Embryonic facial prominence (tissue), 1 donor: ENCODE measurements around the gene NUP214.
"Not testable (repeated sequence)": the region's sequence is repeated elsewhere in the genome, so short reads cannot be mapped to it uniquely, and the experiment has no call there.

Source experiments
- DNase-seq: peaks from one replicate; pipeline ENCODE4 v3.0.0-alpha.2; 2016; ENCODE audit errors: extremely low spot score

NUP214 gene

DNA sequence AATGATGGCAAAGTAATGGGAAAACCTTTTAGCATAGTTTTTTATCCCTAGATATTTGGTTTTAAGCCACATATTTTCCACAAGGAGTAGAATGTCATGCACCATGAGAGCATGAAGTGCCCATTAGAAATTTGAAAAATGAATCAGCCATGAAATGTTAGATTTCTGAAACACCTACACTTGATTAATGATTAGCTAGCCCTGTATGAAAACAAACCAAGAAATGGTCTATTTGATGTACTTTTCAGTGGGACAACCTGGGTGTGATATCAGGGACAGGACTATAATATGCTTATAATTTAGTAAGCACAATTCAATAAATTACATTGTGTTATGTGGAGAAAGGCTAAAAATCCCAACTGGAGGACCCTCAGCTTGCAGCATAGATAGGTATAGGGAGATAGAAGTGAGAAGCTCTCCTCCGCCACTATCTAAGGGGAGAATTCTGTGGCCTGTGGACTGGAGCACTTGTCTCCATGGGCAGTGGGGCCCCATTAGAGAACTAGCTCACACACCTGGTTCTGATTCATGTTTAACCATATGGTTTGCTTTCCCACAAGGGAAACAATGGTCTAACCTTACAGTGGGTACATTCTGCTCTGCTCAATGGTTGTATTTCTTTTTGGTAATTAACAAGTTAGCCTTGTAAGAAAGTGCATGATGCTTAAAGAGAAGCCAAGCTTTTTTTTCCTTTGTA lies 35.2 kb downstream of the NUP214 start:
- DNase-seq: no peak

DNA sequence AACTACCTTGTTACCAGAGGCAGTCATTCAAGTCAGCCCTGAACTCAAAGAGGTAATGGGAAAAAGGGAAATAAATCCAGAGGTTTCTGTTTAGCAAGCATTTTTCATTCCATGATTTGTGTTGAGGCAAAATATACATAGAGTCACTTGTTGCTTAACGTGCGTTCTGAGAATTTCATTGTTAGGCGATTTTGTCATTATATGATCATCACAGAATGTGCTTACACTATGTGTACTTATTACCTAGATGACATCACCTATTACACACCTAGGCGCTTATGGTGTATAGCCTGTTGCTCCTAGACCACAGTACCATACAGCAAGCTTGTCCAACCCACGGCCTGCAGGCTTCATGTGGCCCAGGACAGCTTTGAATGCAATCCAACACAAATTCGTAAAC lies 36.2 kb downstream of the NUP214 start:
- no peak for DNase-seq

DNA sequence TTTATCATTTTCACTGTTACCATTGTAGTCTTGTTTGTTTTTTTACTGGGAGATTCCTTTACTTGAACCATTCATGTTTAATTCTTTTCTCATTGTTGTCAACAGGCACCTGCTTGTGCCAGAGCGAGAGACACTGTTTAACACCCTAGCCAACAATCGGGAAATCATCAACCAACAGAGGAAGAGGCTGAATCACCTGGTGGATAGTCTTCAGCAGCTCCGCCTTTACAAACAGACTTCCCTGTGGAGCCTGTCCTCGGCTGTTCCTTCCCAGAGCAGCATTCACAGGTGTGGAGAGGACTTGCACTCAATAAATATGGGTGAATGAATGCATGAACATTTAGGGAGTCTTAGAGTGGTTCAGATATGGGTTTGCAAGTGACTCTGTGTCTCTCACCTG lies 37.5 kb downstream of the NUP214 start:
- DNase-seq: no peak

DNA sequence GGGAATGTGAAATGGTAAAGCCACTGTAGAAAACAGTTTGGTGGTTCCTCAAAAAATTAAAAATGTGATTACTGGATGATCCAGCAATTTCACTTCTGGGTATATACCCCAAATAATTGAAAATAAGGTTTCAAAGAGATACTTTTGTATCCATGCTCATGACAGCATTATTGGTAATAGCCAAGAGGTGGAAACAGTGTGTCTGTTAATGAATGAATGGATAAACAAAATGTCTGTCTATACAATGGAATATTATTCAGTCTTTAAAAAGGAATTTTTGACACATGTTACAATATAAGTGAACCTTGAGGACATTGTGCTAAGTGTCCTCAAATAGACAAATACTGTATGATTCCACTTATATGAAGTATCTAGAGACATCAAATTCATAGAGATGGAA lies 40.1 kb downstream of the NUP214 start:
- DNase-seq: no peak

DNA sequence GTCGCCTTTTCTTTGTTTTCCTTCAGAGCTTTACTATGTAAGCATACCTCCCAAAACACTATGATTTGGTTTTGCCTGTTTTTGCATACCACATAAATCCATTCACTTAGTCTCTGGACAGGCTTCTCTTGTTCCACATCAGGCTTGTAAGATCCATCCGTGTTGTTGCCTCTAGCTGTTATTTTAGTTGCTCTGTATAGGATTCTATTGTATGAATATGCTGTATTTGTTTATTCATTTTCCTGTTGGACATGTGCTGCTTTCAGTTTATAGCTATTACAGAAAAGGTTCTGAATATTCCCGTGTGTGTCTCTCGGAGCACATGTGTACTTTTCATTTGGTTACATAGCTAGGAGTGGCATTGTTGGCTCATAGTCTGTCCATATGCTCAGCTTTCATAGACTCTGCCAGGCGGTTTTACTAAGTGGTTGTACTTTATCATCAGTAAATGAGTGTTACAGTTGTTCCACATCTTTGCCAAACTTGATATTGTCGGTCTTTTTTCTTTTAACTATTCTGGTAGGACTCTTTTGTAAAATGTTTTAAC lies 41.8 kb downstream of the NUP214 start:
- DNase-seq: no peak

DNA sequence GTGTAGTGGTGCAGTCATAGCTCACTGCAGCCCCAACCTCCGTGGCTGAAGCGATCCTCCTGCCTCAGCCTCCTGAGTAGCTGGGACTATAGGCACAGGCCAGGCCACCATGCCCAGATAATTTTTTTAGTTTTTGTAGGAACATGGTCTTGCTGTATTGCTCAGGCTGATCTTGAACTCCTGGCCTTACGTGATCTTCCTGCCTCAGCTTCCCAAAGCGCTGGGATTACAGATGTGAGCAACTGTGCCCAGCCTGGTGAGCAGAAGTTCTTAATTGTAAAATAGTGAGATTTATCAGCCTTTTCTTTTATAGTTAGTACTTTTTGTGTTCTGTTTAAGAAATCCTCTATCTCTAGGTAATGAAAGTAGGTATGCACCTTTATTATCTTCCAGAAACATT lies 42.5 kb downstream of the NUP214 start:
- no peak for DNase-seq

DNA sequence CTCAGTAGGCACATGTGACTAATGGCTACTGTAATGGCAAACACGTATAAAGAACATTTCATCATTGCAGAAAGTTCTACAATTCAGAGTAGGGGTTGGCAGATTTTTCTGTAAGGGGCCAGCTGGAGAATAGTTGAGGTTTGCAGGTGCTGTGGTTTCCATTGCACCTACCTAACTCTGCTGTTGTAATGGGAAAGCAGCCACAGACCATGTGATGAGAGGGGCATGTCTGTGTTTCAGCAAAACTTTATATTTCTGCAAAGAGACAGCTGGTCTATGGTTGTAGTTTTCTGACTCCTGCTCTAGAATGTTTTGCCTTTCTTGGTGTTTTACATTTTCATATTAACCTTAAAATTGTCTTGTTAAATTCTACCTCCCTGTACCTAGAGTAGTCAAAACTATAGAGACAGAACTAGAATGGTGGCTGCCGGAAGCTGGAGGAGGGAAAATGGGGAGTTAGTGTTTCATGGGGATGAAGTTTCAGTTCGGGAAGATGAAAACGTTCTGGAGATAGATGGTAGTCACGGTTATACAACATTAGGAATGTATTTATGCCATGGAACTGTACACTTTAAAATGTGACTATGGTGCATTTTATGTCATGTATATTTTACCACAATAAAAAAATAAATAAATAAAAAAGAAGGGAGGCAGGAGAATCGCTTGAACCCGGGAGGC lies 44.3 kb downstream of the NUP214 start:
- no peak for DNase-seq

DNA sequence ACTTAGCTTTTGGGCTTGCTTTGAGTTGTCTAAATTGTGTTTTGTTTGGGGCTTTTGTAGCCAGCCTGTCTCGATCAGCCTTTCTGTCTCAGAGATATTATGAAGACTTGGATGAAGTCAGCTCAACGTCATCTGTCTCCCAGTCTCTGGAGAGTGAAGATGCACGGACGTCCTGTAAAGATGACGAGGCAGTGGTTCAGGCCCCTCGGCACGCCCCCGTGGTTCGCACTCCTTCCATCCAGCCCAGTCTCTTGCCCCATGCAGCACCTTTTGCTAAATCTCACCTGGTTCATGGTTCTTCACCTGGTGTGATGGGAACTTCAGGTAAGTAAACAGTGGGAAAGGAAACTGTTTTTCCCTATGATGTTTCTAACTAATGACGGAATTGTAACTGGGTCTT lies 48.6 kb downstream of the NUP214 start:
- DNase-seq: no peak

DNA sequence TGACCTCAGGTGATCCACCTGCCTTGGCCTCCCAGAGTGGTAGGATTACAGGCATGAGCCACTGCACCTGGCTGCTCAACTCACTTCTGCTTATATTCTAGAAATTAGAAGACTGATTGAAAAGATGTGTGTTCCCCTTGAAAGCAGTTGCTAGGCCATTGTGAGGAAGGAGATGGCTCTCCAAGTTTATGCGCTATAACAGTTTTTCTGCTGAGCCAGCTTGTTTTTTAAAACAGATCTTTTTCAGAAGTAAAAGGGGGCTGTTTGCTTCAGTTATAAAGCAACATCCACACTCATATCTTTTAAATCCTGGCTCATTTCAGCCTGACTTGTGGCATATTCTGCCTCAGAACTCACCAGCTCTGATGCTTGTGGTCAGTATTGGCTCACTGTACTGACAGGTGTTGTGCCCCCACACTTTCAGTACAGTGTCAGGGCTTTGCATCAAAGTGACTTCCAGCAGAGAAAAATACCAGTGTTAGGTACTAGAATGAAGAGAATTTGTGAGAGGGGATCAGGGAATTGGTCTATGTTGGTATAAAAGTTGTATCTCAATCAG lies 49.4 kb downstream of the NUP214 start:
- no peak for DNase-seq

DNA sequence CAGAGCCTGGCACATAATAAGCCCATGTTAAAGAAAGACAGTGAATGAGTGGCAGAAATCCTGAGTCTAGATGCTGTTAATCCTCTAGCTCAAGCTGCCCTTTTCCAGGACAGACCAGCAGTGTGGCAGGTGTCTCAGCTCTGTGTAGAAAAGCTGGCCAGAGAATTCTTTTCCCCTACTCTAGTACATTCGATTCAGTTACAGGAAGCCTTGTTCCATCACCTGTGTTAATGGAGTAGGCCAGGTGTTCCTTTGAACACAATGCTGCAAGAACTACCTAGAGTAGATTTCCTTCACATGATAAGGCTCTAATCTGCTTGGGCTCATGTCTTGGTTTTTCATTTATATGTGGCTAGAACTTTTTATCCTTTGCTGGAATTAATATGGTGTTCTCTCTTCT lies 52.5 kb downstream of the NUP214 start:
- DNase-seq: no peak

DNA sequence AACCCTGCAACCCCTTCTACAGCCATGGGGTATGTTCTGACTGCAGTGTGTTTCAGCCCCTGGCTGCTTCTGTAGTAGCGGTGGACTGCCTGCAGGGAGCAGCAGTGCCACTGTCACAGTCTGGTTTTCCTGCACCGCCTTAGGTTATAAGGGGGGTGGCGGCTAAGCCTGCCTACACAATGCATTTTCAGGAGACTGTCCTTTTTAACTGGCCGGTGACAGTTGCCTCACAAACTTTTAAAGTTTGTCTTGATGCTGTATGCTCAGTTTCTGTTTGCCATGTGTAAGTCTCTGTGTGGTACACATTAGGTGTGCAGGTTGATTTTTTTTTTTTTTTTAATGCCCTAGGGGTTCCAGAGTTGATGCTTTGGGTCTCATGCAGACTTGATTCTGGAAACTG lies 53.0 kb downstream of the NUP214 start:
- no peak for DNase-seq

DNA sequence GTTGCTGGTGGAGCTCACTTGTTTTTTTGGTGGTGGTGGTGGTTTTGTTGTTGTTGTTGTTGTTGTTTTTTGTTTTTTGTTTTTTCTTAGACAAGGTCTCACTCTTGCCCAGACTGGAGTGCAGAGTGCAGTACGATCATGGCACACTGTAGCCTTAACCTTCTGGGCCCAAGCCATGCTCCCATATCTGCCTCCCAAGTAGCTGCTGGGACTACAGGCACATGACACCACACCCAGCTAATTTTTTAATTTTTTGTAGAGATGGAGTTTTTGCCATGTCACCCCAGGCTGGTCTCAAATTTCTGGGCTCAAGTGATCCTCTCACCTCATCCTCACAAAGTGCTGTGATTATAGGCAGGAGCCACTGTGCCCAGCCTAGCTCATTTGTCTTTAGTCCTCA lies 53.5 kb downstream of the NUP214 start:
- DNase-seq: no peak

DNA sequence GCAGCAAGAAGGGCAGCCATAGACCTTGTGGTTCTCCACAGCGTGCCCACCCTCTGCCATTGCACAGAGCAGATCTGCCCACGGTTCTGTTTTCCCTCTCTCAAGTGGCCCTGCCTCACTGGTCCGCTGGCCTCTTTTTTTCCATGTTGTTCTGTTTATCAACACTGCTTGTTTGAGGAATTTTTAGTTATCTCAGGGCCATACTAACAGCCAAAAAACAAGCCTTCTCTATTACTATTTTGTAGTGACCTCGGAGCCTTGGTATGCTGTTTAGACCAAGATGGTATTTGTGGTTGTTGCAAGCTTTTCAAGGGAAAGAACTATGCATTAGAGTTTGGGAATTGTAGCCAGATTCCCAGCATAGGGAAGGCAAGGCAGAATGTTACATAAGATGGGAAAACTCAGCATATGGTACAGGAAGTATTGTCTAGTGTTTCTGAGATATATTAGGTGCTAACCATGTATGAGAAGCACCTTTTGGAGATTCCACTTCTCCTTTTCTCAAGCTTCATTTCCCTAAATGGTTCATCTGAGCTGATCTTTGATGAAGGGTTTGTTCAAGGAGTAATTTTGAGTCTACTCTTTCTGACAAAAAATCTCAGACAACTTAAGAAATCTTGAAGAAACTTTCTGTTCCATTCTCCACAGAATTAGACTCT lies 54.3 kb downstream of the NUP214 start:
- DNase-seq: no peak

DNA sequence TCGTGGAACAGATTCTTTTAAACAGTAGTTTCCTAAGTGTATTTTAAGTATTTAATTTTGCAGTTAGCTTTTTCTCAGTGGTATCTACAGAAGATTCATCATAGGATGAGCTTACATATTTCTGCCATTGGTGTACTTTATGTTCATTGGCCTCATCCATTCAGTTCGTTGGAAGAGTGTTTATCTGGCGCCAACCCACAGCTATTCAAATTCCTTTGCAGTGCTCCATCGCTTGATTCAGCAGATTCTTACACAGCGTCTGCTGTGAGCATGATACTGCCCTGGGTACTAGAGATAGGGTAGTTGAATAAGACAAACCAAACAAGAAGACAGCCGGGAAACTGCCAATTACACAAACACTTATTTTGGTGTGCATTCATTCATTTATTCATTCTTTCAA lies 55.1 kb downstream of the NUP214 start:
- DNase-seq: no peak

DNA sequence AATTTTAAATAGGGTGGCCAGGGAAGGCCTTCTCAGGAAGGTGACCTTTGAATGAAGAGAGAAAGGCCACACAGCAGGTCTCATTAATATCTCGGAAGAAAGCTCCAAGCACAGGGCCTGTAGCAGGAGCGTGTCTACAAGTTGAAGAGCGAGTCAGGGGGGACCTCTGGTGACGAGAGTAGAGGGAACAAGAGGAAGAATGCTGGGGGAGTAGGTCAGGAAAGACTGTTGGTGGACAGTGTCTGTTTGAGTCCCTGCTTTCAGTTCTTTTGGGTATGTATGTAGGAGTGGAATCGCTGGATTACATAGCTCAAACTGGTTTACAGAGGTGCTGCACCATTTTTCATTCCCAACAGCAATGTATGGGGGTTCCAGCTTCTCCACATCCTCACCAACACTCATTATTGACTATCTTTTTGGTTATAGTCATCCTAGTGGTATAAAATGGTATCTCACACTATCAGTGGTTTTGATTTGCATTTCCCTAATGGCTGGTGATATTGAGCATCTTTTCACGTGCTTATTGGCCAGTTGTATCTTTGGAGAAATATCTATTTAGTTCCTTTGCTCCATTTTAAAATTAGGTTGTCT lies 55.8 kb downstream of the NUP214 start:
- no peak for DNase-seq

DNA sequence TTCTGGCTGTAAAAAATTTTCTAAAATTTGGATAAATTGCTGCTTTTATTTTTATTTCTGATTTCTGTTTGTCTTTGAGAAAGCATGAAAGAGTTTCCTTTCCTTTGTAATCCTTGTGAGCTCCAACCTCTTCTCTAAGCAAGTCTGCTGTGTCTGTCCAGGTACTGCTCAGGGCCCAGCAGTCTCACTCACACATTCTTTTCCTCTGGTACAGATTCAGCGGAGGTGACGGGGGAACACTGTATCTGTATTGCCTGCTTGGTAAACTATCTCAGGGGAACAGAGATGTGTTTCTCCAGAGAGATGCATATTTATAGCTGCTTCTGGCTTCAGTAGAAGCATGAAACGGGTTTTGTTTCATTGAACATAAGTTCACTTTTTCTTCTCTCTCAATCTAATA lies 60.5 kb downstream of the NUP214 start:
- no peak for DNase-seq

DNA sequence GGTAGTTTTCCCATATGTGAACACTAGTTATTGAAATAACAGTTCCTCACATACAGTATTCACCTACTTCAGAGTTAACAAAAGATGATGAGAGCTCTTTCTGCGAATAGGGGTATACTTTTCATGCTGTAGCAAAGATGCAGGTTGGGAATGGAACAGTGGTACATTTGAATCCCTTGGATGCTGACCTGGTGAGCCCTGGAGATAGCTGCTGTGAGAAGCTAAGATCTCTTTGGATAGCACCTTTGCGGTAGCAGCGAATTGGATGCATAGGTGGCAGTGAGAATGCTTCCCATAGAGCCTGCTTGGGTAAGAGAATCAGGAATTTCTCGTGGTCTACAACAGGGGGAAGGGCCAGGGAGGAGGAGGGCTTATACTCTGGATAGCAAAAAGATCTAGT lies 61.2 kb downstream of the NUP214 start:
- DNase-seq: no peak

DNA sequence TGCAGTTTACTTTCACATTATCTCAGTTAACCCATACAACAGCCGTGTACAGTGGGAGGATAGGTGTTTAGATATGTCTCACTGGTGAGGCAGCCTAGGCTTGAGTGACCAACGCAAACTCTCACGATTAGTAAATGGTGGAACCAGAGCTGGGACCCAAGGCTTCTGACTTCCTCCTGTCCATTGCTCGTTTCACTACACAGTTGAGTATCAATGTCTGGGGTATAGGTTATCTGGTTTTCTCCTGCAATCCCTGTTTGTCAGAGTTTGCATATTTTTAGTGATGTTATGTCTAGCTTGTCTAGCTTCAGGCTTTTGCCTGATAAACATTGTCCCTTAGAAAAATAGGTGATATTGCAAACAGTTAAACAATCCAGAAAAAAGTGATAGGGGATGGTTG lies 62.6 kb downstream of the NUP214 start:
- DNase-seq: no peak

DNA sequence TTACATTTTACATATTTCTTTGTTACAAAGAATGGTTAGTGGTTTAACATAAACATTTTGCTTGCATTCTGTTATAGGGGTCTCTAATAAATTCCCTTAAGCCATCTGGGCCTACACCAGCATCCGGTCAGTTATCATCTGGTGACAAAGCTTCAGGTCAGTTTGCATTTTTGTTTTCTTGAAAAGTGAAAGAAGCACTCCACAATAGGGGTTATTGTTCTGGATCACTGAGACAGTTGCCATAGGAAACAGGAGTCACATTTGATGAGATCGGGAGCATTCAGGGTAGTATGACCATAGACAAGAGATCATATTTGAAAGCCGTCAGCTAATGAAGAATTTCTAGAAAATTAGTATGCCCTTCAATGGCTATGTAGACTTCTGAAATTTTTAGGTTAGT lies 63.6 kb downstream of the NUP214 start:
- no peak for DNase-seq

DNA sequence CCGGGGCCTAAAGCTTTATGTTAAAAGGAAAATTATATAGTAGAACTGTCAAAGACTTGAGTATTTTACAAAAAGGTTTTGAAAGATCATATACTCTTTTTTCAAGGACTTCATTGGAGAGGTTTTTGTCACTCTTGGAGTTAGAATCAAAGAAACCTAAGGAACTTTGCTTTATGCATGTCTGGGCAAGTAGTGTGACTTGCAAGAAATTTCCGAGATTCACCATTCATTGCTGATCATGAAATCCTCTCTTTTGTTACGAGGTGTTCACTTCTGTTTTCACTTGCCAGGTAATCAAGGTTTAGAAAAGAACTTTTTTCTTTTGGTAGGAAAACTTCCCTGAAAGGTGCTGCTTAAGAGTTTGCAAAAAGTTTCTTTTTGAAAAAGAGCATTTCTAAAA lies 64.8 kb downstream of the NUP214 start:
- no peak for DNase-seq

DNA sequence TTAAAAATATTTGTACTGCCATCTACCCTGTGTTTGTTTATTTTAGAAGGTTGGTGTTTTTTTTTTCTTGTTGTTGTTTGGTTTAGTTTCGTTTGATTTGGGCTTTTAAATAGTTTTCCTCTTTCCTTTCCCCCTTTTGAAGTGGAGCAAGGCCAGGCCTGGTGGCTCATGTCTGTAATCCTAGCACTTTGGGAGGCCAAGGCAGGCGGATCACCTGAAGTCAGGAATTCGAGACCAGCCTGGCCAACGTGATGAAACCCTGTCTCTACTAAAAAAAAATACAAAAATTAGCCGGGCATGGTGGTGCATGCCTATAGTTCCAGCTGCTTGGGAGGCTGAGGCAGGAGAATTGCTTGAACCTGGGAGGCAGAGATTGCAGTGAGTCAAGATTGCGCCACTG lies 65.6 kb downstream of the NUP214 start:
- not testable (repeated sequence) for DNase-seq

DNA sequence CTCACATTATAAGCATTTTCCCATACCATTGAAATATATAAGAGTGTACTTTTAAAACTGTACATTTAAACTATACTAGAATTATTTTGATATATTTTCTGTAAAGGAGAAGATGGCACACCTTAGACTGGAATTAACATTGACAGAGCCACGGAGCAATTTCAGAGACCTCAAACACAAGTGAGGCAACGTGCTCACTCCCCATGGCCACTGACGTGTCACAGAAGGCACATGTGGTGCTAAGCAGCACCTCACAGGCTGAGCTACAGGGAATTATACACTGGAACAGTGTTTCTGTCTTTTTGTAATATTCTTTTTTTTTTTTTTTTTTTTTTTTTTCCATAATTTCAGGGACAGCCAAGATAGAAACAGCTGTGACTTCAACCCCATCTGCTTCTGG lies 66.5 kb downstream of the NUP214 start:
- no peak for DNase-seq
